Activated naive CD4-positive, alpha-beta T cell treated with anti-CD3 and anti-CD28 coated beads, Interleukin-2, amount 10 ng/mL, durations not matched to agents 7 days and 5 days (primary cell): ENCODE results near the gene ATP8A1.
A peak's percentile ranks its signal among the peaks of the same experiment; 100 is the strongest.

Experiments used
- CTCF ChIA-PET: fragments of 350-600 bp; sonication (Branson Sonifier 250); formaldehyde crosslinking; loops from one replicate; lab custom pipeline; 2021; ENCODE audit warnings: antibody characterized with exemption; lab: Charles Lee
- DNase-seq: peaks from one replicate; pipeline ENCODE4 v3.0.0-alpha.2; 2020
- H3K27ac Mint-ChIP-seq: one replicate; pipeline ENCODE4 v1.8.0; 2021; ENCODE audit warnings: mild to moderate bottlenecking, moderate library complexity, mixed read lengths
- H3K27me3 Mint-ChIP-seq: one replicate; pipeline ENCODE4 v1.8.0; 2021; ENCODE audit warnings: mild to moderate bottlenecking, mixed read lengths
- H3K36me3 Mint-ChIP-seq: one replicate; pipeline ENCODE4 v1.8.0; 2021; ENCODE audit warnings: mixed read lengths
- H3K4me1 Mint-ChIP-seq: one replicate; pipeline ENCODE4 v1.8.0; 2021; ENCODE audit warnings: mixed read lengths
- H3K4me3 Mint-ChIP-seq: one replicate; pipeline ENCODE4 v1.8.0; 2021; ENCODE audit warnings: mild to moderate bottlenecking, moderate library complexity, mixed read lengths
- H3K9me3 Mint-ChIP-seq: one replicate; pipeline ENCODE4 v1.8.0; 2021; ENCODE audit warnings: mixed read lengths

Gene ATP8A1

DNA sequence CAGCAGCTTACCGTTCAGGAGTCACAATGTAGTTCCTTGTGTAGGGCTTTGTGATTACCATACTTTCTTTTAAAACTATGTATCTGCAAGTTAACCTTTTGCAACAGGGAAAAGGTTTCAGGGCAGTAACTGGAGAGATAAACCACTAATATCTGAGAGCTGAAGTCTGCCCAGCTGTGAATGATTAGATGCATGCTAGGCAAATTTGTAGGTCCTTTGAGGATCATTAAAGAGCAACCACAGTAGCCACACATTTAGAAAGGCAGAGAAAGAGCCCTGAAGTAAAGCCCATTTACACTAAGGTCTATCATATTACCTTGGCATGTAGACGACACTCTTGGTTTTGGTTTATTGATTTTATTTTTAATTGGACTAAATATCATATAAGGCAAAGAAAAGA lies 60.0 kb downstream of the ATP8A1 start:
- Mint-ChIP-seq H3K27me3 (no peaks in the 10 kb centered on the region), H3K36me3 (no peaks in the 10 kb centered on the region), H3K4me3 (no peak overlapping the region), H3K4me1 (no peaks in the 10 kb centered on the region), H3K27ac (no peak overlapping the region), H3K9me3 (no peaks in the 10 kb centered on the region)
- DNase-seq = no peak
- CTCF ChIA-PET = no interaction called here

DNA sequence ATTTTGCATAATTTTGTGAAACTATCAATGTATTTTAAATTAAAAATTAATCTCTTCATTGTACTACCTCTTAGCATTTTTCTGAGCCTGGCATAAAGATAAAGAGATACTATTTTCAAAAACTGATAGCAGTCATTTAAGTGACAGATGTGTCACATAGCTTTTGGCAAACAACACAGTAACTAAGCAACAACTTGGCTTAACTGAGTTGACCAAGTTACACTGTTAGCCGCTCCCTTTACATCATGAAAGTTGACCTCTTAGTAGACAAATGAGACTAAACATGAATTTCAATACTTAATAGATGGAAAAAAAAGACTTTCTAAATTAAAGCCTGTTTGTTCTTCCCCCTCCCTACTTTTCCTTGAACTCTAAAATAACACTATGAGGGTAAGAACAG lies 62.0 kb downstream of the ATP8A1 start:
- Mint-ChIP-seq H3K27ac (no peak overlapping the region), H3K36me3 (peaks cover 2% of the 10 kb centered on the region), H3K4me3 (no peak overlapping the region), H3K4me1 (no peaks in the 10 kb centered on the region), H3K9me3 (no peaks in the 10 kb centered on the region), H3K27me3 (no peaks in the 10 kb centered on the region)
- no peak for DNase-seq
- CTCF ChIA-PET = interaction anchor here (1.4 kb wide), 1 partner anchor 11 kb away, joined by 3 read pairs; no protein-coding TSS in a partner anchor

DNA sequence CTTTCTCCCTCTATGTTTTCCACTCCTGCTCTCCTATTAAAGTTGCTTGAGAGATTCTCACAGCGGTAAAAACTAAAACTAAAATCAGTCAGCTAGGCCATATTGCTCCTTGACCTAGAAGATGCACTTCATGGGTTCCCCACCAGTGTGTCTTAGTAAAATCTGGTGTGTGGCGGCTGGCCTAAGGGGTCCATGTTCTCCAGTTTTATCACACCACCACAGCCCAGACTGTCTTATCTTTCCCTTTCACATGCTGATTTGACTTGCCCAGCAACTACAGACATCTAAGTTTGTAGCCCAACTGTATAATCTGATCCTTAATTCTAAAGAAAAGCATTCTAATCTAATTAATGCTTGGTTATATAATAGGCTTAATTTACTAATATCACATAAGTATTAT lies 68.0 kb downstream of the ATP8A1 start:
- H3K4me3 Mint-ChIP-seq = no peak overlapping the region
- H3K36me3 Mint-ChIP-seq = peaks cover 15% of the 10 kb centered on the region
- H3K4me1 Mint-ChIP-seq = no peaks in the 10 kb centered on the region
- no peaks in the 10 kb centered on the region for H3K9me3 Mint-ChIP-seq
- H3K27me3 Mint-ChIP-seq = no peaks in the 10 kb centered on the region
- CTCF ChIA-PET = no interaction called here
- no peak for DNase-seq
- no peak overlapping the region for H3K27ac Mint-ChIP-seq

DNA sequence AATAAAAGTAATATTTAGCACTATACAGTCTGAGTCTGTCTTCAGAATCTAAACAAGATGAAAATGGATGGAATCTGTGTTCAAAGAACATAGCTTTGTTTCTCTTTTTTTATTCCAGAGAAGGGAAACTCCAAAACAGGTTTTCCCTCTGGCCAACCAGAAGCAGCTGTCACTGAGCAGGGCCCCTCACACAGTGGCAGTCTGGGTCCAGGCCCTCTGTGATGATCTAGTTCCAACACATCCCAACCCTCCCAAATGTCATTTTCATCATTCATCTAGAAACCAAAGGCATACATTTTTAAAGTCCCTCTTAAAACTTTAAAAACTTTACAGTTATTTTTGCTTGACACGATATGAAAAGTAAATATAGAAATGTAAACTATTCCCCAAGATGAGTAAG lies 70.1 kb downstream of the ATP8A1 start:
- Mint-ChIP-seq H3K27me3 (no peaks in the 10 kb centered on the region), H3K4me3 (no peak overlapping the region), H3K36me3 (peaks cover 17% of the 10 kb centered on the region), H3K4me1 (no peaks in the 10 kb centered on the region), H3K9me3 (no peaks in the 10 kb centered on the region), H3K27ac (no peak overlapping the region)
- CTCF ChIA-PET = interaction anchor here (1.1 kb wide), 1 partner anchor 18 kb away, joined by 3 read pairs; no protein-coding TSS in a partner anchor
- DNase-seq = no peak

DNA sequence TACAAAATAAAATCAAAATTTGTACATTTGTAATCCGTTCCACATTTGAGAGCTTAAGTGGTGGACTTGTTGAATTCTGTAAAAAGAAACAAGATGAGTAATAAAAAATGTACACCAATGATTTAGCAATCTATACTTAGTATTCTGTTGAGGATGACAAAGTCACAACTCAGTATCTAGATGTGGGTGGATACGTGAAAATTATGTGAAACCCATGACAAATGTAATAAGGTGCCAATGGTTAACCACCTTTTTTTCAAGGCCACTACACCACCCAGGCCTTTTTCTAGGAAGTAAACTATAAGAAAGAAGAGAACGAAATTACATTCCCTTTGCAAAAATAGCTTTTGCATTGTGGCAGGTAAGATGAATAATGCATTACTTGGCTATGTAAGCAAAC lies 77.0 kb downstream of the ATP8A1 start:
- H3K4me3 Mint-ChIP-seq = no peak overlapping the region
- no peaks in the 10 kb centered on the region for H3K9me3 Mint-ChIP-seq
- CTCF ChIA-PET = interaction anchor here (1.6 kb wide), 1 partner anchor 11 kb away, joined by 7 read pairs; no protein-coding TSS in a partner anchor
- peaks cover 20% of the 10 kb centered on the region for H3K36me3 Mint-ChIP-seq
- no peaks in the 10 kb centered on the region for H3K27me3 Mint-ChIP-seq
- no peak overlapping the region for H3K27ac Mint-ChIP-seq
- no peak for DNase-seq
- H3K4me1 Mint-ChIP-seq = no peaks in the 10 kb centered on the region

DNA sequence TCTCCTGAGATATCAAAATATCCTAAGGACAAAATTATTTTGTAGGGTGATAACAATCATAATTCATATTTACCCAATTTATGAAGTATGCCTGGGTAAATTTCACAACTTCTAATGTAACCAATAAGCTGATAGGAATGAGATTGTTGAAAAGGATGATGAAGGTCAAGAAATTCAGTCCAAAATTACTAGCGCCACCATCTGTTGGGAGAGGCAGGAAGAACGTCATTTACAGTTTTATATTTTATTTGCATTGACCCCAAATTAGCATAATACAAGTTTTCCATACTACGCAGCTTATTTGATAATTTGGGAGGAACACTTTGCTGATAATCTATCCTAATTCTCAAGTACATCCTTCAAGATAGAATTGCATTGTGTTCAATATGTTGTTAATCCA lies 78.7 kb downstream of the ATP8A1 start:
- Mint-ChIP-seq H3K4me3 (no peak overlapping the region), H3K27me3 (no peaks in the 10 kb centered on the region), H3K27ac (no peak overlapping the region), H3K9me3 (no peaks in the 10 kb centered on the region), H3K36me3 (peaks cover 15% of the 10 kb centered on the region), H3K4me1 (no peaks in the 10 kb centered on the region)
- CTCF ChIA-PET = no interaction called here
- DNase-seq = no peak

DNA sequence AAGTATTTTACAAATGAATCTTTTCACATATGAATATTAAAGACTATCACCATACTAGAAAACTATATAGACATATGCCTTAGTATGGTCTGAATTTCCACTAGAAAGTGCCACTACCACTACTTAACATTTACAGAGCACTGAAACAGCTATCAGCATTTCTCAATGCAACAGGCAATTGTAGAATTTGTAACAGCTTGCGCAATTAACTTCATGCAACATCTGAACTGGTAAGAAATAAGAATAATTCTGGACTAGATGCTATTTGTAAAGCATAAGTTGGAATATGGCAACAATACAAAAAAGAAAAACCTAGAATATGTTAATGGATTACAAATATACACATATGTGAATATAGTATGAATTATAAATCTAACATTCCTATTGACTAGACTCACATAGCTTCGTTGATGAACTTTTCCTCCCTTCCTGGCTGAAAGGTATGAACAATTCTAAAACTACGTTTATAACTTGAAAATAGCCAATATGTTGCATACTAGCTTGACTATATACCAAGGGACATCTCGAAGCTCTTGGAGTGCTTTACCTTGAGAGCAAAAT lies 82.0 kb downstream of the ATP8A1 start:
- no peak for DNase-seq
- H3K27ac Mint-ChIP-seq = no peak overlapping the region
- H3K9me3 Mint-ChIP-seq = no peaks in the 10 kb centered on the region
- H3K4me3 Mint-ChIP-seq = no peak overlapping the region
- H3K27me3 Mint-ChIP-seq = no peaks in the 10 kb centered on the region
- CTCF ChIA-PET = interaction anchor here (0.7 kb wide), 1 partner anchor 878 kb away, joined by 4 read pairs; no protein-coding TSS in a partner anchor
- H3K4me1 Mint-ChIP-seq = no peaks in the 10 kb centered on the region
- peaks cover 9% of the 10 kb centered on the region for H3K36me3 Mint-ChIP-seq

DNA sequence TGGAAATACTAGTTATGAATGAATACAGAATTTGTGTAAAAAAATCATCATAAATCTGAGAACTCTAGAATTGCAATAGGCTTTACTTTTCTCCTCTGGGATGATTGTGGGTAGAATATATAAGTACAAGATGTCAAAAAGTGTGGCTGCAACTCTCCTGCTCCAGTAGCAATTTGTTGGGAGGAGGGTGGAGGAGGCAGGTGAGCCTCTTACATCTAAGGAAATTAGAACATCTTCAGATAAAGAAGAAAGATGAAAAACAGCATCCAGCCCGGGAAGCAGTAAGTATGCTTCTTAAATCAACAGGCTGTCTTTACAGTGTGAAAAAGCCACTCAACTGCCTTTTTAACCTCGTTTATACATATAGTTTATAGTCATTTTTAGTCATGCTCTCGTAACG lies 83.7 kb downstream of the ATP8A1 start:
- Mint-ChIP-seq H3K4me1 (no peaks in the 10 kb centered on the region), H3K36me3 (peaks cover 9% of the 10 kb centered on the region), H3K9me3 (no peaks in the 10 kb centered on the region), H3K27ac (no peak overlapping the region), H3K27me3 (no peaks in the 10 kb centered on the region), H3K4me3 (no peak overlapping the region)
- DNase-seq = no peak
- CTCF ChIA-PET = no interaction called here

DNA sequence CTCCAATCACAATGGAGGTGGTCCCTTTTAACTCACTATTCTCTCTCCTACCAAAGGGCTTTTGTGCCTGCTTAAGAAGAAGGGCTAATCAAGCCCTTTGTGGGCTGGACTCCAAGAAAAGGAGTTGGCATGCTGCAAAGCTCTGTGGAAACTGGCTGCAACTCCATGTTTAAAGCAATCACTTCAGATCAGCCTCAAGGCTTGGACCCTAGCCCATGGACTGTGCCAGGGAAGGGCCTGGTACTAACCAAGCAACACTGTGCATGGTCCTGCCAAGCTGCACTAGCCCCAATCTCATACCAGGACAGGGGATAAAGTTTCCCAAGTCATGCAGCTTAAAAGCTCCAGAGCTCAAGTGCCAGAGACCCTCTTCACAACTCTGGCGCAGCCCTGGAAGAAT lies 86.7 kb downstream of the ATP8A1 start:
- H3K9me3 Mint-ChIP-seq = no peaks in the 10 kb centered on the region
- no peaks in the 10 kb centered on the region for H3K4me1 Mint-ChIP-seq
- CTCF ChIA-PET = interaction anchor here (0.7 to 1.0 kb wide), 3 partner anchors 99 to 294 kb away, joined by 3 to 6 read pairs (median 3); no protein-coding TSS in a partner anchor
- DNase-seq = no peak
- H3K27me3 Mint-ChIP-seq = no peaks in the 10 kb centered on the region
- H3K4me3 Mint-ChIP-seq = no peak overlapping the region
- H3K36me3 Mint-ChIP-seq = peaks cover 2% of the 10 kb centered on the region
- H3K27ac Mint-ChIP-seq = no peak overlapping the region

DNA sequence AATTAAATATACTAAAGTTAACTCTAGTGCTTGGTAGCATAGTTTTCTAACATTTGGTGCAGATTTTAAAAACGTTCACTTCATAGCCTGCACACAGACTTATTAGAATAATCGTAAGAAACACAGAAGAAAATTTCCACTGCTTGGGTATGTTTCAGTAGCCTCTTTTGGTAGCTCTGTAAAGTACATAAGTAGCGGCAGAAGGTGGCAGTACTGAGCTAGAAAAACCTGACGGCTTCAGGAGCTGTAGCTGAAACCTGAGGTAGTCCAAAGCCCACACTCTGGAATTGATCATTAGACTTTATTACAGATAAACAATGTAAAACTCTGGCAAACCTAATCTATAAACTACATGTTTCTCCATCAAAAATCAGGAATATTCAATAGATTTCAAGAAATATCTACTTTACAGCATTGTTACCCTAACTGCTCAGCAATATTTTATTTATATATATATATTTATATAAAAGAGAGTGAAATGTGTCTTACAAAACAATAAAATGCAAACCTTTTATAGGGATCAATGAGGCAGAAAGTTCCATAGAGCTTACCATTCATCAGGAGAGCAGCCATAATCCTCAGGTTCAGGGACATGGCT lies 88.2 kb downstream of the ATP8A1 start:
- H3K27ac Mint-ChIP-seq = no peak overlapping the region
- CTCF ChIA-PET = interaction anchor here (0.6 to 3.4 kb wide), 28 partner anchors 10 to 563 kb away, joined by 3 to 30 read pairs (median 3); partner anchors contain the start of gene ATP8A1
- peak; percentile 77 for DNase-seq
- no peaks in the 10 kb centered on the region for H3K27me3 Mint-ChIP-seq
- H3K36me3 Mint-ChIP-seq = peaks cover 2% of the 10 kb centered on the region
- no peaks in the 10 kb centered on the region for H3K9me3 Mint-ChIP-seq
- H3K4me1 Mint-ChIP-seq = no peaks in the 10 kb centered on the region
- no peak overlapping the region for H3K4me3 Mint-ChIP-seq

DNA sequence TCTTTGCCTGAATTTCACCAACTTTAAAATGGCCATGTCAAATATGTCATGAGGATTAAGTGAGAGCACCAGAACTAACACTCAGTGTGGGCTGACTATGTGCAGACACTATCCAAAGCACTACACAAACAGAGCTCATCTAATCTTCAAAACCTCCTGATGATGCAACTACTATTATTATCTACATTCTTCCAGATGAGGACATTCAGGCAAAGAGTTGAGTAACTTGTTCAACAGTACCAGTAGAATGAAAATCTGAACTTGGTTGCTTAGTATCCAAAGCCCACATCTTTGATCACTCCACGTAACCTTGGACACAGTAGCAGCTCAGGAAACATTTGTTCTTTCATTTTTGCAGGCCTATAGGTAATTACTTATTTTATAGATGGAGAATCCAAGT lies 90.1 kb downstream of the ATP8A1 start:
- Mint-ChIP-seq H3K9me3 (no peaks in the 10 kb centered on the region), H3K4me1 (no peaks in the 10 kb centered on the region), H3K27ac (no peak overlapping the region), H3K36me3 (peaks cover 5% of the 10 kb centered on the region), H3K4me3 (no peak overlapping the region), H3K27me3 (no peaks in the 10 kb centered on the region)
- DNase-seq = no peak
- CTCF ChIA-PET = interaction anchor here (1.9 to 3.4 kb wide), 2 partner anchors 202 to 298 kb away, joined by 6 to 30 read pairs; no protein-coding TSS in a partner anchor

DNA sequence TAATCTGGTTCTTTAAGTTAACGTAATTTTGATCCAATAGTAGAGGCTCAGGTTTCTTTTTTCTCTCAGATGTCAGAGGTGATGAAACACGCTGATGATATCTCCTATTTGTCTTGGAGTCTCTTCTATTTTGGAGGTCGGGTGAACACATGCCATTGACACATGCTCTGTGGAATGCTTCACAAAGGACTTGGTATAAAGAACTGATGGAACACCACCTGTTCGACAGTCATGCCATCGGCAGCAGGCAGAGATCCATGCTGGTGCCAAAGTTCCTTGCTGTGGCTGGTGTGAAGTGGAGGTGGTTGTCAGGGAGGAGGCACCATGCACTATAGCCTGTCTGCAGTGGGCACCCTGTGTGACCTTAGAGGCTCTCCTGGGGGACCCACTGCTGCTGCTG lies 94.9 kb downstream of the ATP8A1 start:
- Mint-ChIP-seq H3K4me3 (no peak overlapping the region), H3K27ac (no peak overlapping the region), H3K27me3 (no peaks in the 10 kb centered on the region), H3K9me3 (no peaks in the 10 kb centered on the region), H3K36me3 (peaks cover 3% of the 10 kb centered on the region), H3K4me1 (no peaks in the 10 kb centered on the region)
- CTCF ChIA-PET = no interaction called here
- no peak for DNase-seq

DNA sequence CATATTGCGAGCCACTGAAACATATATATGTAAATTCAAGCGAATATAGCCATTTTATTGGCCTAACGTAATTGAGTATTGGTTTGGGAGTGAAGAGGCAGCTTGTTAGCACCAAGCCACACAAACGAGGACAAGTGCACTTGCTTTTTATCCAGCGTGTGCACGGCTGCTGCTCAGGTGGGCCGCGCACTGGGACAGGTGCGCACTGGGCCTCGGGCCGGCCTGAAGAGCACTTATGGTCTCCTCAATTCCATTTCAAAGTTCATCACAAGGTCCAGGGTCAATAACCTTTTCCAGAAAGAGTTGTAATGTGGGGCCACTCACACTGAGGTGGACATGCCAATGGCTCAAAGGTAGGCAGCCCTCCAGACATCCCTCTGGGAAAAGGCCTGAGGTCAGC lies 95.9 kb downstream of the ATP8A1 start:
- Mint-ChIP-seq H3K4me1 (no peaks in the 10 kb centered on the region), H3K27me3 (no peaks in the 10 kb centered on the region), H3K4me3 (no peak overlapping the region), H3K27ac (no peak overlapping the region), H3K36me3 (peaks cover 3% of the 10 kb centered on the region), H3K9me3 (no peaks in the 10 kb centered on the region)
- DNase-seq = no peak
- CTCF ChIA-PET = no interaction called here

DNA sequence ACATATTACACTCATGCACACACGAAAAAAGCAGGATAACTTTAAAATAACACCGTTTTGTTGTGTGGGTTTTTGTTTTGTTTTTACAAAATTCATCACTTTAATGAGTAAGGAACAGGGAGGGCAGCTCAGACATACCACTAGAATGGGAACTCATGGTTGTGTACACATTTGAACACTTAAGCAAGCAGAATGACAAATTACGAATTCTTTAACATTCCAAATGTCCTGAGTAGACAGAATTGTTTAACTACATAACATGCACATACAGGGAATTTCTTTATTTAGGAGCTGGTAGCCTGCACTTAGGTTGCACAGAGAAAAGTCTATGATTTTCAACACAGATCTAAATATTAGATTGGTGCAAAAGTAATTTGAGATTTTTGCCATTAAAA lies 96.4 kb downstream of the ATP8A1 start:
- CTCF ChIA-PET = no interaction called here

DNA sequence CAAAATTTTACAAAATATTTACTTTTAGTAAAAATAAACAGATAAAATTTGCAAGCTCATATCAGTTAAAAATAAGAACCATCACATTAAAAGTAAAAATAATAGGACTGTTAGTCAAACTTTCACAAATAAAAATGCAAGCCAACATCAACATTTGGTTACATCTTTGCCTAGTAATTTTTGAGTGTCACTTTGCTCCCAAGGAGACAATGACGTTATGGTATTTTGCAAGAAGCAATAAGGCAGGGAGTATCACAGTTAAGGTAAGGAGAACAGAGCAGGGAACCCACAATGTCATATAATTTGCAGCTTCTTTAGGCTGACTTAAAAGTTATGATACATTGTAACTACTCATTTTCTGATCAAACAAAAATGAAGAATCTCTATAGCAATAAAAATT lies 98.7 kb downstream of the ATP8A1 start:
- Mint-ChIP-seq H3K4me1 (no peaks in the 10 kb centered on the region), H3K9me3 (no peaks in the 10 kb centered on the region), H3K36me3 (peaks cover 5% of the 10 kb centered on the region), H3K4me3 (no peak overlapping the region), H3K27me3 (no peaks in the 10 kb centered on the region), H3K27ac (no peak overlapping the region)
- CTCF ChIA-PET = interaction anchor here (1.1 to 1.3 kb wide), 2 partner anchors 11 to 260 kb away, joined by 3 read pairs; no protein-coding TSS in a partner anchor
- no peak for DNase-seq

More for the DNA sequence above, 96.4 kb downstream of the ATP8A1 start:
- Mint-ChIP-seq H3K27ac (no peak overlapping the region), H3K36me3 (peaks cover 3% of the 10 kb centered on the region), H3K27me3 (no peaks in the 10 kb centered on the region), H3K9me3 (no peaks in the 10 kb centered on the region), H3K4me3 (no peak overlapping the region), H3K4me1 (no peaks in the 10 kb centered on the region)
- DNase-seq = no peak
